ENCODE data around the gene WNT7B.

Gene WNT7B

GRCh38 chr22:45970705-45971407 lies 6.1 kb downstream of the WNT7B start:
- no peak for TF ChIP-seq ZC3H10 (CRISPR knock-in tag; IDR thresholded peaks at IDR 0.05)
- no peak for TF ChIP-seq BACH2 (CRISPR knock-in tag; IDR thresholded peaks at IDR 0.05; ENCODE audit: borderline replicate concordance)
- no peak for TF ChIP-seq ZNF565 (CRISPR knock-in tag; conservative IDR thresholded peaks at IDR 0.05; ENCODE audit: low read depth)
- TF ChIP-seq PATZ1 (CRISPR knock-in tag; IDR thresholded peaks at IDR 0.05; ENCODE audit: borderline replicate concordance), result no peak
- TF ChIP-seq TOX (CRISPR knock-in tag; IDR thresholded peaks at IDR 0.05; ENCODE audit: borderline replicate concordance), result no peak
- ATAC-seq, result no peak

- TF ChIP-seq RARB (CRISPR knock-in tag; IDR thresholded peaks at IDR 0.05) (no peak), TSHZ2 (CRISPR knock-in tag; IDR thresholded peaks at IDR 0.05) (no peak), ZFP30 (CRISPR knock-in tag; IDR thresholded peaks at IDR 0.05) (no peak), ZFP3 (CRISPR knock-in tag; IDR thresholded peaks at IDR 0.05) (no peak), ZNF8 (CRISPR knock-in tag; IDR thresholded peaks at IDR 0.05) (no peak), CSRNP3 (CRISPR knock-in tag; IDR thresholded peaks at IDR 0.05) (no peak), PPARA (CRISPR knock-in tag; IDR thresholded peaks at IDR 0.05; ENCODE audit: borderline replicate concordance) (no peak), ARNTL (CRISPR knock-in tag; IDR thresholded peaks at IDR 0.05; ENCODE audit: borderline replicate concordance, low read depth) (no peak), ZNF70 (CRISPR knock-in tag; IDR thresholded peaks at IDR 0.05) (no peak), CREB5 (CRISPR knock-in tag; IDR thresholded peaks at IDR 0.05; ENCODE audit: low read depth) (no peak), POU6F1 (CRISPR knock-in tag; IDR thresholded peaks at IDR 0.05; ENCODE audit: borderline replicate concordance, low read depth) (no peak), TCF4 (CRISPR knock-in tag; IDR thresholded peaks at IDR 0.05; ENCODE audit: borderline replicate concordance) (no peak), ISL1 (CRISPR knock-in tag; IDR thresholded peaks at IDR 0.05) (no peak), SNAI2 (CRISPR knock-in tag; IDR thresholded peaks at IDR 0.05) (no peak), TOX (CRISPR knock-in tag; IDR thresholded peaks at IDR 0.05; ENCODE audit: borderline replicate concordance) (no peak)
- no peak for ATAC-seq
These were observed 7.0 kb downstream of the WNT7B start for GRCh38 chr22:45969801-45970470.

- TF ChIP-seq PATZ1 (CRISPR knock-in tag; IDR thresholded peaks at IDR 0.05; ENCODE audit: borderline replicate concordance) (0 out of 2 replicates have a peak, but pooled peaks have one; percentile 3), ESRRG (CRISPR knock-in tag; IDR thresholded peaks at IDR 0.05) (no peak), ZFP3 (CRISPR knock-in tag; IDR thresholded peaks at IDR 0.05) (0 out of 2 replicates have a peak, but pooled peaks have one; percentile 26)
- peak; percentile 64 for ATAC-seq
These were observed 7.6 kb downstream of the WNT7B start for GRCh38 chr22:45969414-45969799.
